Smooth muscle cell (in vitro differentiated cells): ENCODE data around the gene CXXC1. TPM values are rescaled to one million over a fixed set of nuclear protein-coding genes. Genes with fewer than 3 reads are reported as not detected.

ENCODE experiments used
- DNase-seq: peaks from one replicate; lab custom pipeline; 2025; ENCODE audit not compliant: unreplicated experiment; lab: John Stamatoyannopoulos, UW
- H2AFZ ChIP-seq: fragments of 200-600 bp; sonication (generic); 2 replicates; pipeline ENCODE4 v1.6.0; 2016; ENCODE audit warnings: antibody characterized with exemption, low read depth, mild to moderate bottlenecking
- H3F3A ChIP-seq: fragments of 200-600 bp; sonication (generic); 2 replicates; pipeline ENCODE4 v1.6.0; 2017; ENCODE audit warnings: antibody characterized with exemption, low read depth
- H3K27ac ChIP-seq: fragments of 200-600 bp; sonication (generic); 2 replicates; pipeline ENCODE4 v1.5.1; 2016; ENCODE audit warnings: low read depth, mild to moderate bottlenecking
- H3K27me3 ChIP-seq: fragments of 200-600 bp; sonication (generic); 2 replicates; pipeline ENCODE4 v1.6.1; 2016; ENCODE audit warnings: low read depth, mild to moderate bottlenecking
- H3K36me3 ChIP-seq: fragments of 200-600 bp; sonication (generic); 2 replicates; pipeline ENCODE4 v1.5.1; 2016; ENCODE audit warnings: low read depth
- H3K4me1 ChIP-seq: fragments of 200-600 bp; sonication (generic); 2 replicates; pipeline ENCODE4 v1.5.1; 2016; ENCODE audit warnings: low read depth
- H3K4me2 ChIP-seq: fragments of 200-600 bp; sonication (generic); 2 replicates; pipeline ENCODE4 v1.6.0; 2016; ENCODE audit warnings: mild to moderate bottlenecking
- H3K4me3 ChIP-seq: fragments of 200-600 bp; sonication (generic); 2 replicates; pipeline ENCODE4 v1.5.1; 2016; ENCODE audit warnings: mild to moderate bottlenecking
- H3K79me2 ChIP-seq: fragments of 200-600 bp; sonication (generic); 2 replicates; pipeline ENCODE4 v1.6.0; 2016; ENCODE audit warnings: low read depth, mild to moderate bottlenecking
- H3K9ac ChIP-seq: fragments of 200-600 bp; sonication (generic); 2 replicates; pipeline ENCODE4 v1.6.0; 2016; ENCODE audit warnings: low read depth
- H3K9me3 ChIP-seq: fragments of 200-600 bp; sonication (generic); replicated peaks from 2 replicates; pipeline ENCODE4 v1.5.1; 2016; ENCODE audit warnings: low read depth
- H4K20me1 ChIP-seq: fragments of 200-600 bp; sonication (generic); 2 replicates; pipeline ENCODE4 v1.6.0; 2016; ENCODE audit warnings: low read depth
- WGBS: methylation state at CpG from one replicate; pipeline ENCODE4 v1.1.7; 2016; ENCODE audit warnings: low lambda C conversion rate; 5-methylcytosine and 5-hydroxymethylcytosine counted together
- polyA plus RNA-seq: library from polyadenylated mRNA; unstranded; fragments of >200 nt; fragmentation: Nextera tagmentation; extraction: Ambion mirVana; gene quantifications from 2 replicates; pipeline ENCODE4 v1.2.1, GENCODE V29; 2016
- total RNA-seq: library from RNA; depleted of rRNA; stranded (reverse); fragments of >200 nt; gene quantifications from 2 replicates; pipeline ENCODE4 v1.2.3, GENCODE V29; 2014
- TF ChIP-seq, protein P1 (sequence below): fragments of 200-600 bp; sonication (generic); IDR thresholded peaks from 2 replicates; pipeline ENCODE4 v1.5.1; 2017; ENCODE audit warnings: borderline replicate concordance, mild to moderate bottlenecking, antibody characterized with exemption; ENCODE audit not compliant: insufficient read depth, poor library complexity, severe bottlenecking

Gene CXXC1
- total and polyA plus RNA-seq, 2 experiments from 2014 or later: 15.4 to 39.6 TPM

DNA sequence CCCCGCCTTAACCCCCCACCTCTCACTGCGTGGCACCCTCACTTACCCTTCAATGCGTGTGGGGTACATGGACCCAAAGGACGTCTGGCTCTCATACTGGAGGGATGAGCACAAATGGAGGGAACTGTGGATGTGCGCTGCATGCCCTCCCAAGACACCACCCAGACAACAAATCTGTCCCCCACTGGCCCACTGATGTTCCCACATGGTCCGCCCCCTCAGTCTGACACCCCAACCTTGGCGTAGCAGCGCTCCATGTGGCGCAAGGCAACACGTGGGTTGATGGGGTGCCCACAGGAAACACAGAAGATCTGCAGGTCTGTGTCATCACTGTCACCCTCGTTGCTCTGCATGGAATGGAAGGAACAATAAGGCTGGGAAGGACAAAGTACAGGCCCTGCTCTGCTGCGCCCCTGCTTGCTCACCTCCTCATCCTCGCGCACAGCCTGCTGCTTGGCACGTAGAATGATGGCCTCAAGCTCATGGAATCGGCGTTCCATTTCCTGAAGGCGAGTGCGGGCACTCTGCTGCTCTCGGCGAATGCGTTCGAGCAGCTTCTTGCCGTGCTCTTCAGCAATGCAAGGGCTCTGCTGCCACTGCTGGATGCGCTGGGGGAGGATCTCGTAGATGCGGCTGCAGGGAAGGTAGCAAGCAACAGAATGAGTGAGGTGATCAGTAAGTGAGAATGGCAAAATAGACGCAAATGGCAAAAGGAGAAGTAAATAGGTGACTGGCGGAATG lies 3.9 kb downstream of the CXXC1 start:
- H3F3A ChIP-seq: no peaks in the 10 kb centered on the region
- no peak overlapping the region for H3K4me3 ChIP-seq
- no peak overlapping the region for H3K27ac ChIP-seq
- 96% methylated on average over 29 of the region's 29 CpGs for WGBS
- H3K9ac ChIP-seq: no peak overlapping the region
- DNase-seq: no peak
- no peaks in the 10 kb centered on the region for H4K20me1 ChIP-seq
- no peak overlapping the region for H2AFZ ChIP-seq
- H3K36me3 ChIP-seq: no peaks in the 10 kb centered on the region
- H3K4me2 ChIP-seq: no peak overlapping the region
- peaks cover 31% of the 10 kb centered on the region for H3K79me2 ChIP-seq
- H3K9me3 ChIP-seq: no peaks in the 10 kb centered on the region
- TF ChIP-seq, protein P1, sequence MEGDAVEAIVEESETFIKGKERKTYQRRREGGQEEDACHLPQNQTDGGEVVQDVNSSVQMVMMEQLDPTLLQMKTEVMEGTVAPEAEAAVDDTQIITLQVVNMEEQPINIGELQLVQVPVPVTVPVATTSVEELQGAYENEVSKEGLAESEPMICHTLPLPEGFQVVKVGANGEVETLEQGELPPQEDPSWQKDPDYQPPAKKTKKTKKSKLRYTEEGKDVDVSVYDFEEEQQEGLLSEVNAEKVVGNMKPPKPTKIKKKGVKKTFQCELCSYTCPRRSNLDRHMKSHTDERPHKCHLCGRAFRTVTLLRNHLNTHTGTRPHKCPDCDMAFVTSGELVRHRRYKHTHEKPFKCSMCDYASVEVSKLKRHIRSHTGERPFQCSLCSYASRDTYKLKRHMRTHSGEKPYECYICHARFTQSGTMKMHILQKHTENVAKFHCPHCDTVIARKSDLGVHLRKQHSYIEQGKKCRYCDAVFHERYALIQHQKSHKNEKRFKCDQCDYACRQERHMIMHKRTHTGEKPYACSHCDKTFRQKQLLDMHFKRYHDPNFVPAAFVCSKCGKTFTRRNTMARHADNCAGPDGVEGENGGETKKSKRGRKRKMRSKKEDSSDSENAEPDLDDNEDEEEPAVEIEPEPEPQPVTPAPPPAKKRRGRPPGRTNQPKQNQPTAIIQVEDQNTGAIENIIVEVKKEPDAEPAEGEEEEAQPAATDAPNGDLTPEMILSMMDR: no peak
- peaks cover 18% of the 10 kb centered on the region for H3K4me1 ChIP-seq
- H3K27me3 ChIP-seq: no peaks in the 10 kb centered on the region

DNA sequence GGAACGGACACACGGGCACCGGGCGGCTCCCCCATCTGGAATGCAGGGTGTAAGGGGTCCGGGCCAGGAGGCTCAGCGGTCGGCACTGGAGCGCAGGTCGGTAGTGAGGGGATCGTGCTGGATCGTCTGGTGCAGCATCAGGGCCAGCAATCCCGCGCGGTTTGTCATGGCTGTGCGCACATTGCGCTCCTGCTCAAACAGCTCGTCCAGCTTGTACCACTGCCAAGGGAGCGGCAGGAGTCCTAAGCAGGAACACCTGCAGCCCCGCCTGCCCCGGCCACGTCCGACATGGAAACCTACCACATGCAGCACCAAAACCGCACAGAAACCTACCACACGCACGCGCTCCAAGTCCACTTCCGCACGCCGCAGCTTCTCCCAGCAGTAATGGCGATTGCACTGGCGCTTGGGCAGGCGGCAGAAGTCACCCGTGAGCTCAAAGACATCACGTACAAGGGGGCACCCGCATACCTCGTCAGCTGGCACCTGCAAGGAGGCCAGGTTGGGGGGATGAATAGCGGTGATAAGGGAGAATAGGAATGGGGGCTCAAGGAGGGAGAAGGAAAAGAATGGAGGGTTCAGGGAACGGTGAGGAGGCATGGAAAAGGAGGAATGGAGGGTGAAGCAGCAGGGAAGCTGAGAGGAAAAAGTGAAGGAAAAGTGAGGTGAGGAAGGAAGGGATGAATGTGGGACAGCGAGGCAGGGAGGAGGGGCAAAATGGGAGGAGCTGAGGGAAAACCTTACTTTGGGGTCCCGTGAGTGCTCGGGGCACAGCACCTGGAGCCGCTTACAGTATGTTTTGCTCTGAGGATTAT lies 4.8 kb downstream of the CXXC1 start:
- Histone ChIP-seq H3K9me3 (no peaks in the 10 kb centered on the region), H3K36me3 (no peaks in the 10 kb centered on the region), H3K79me2 (peaks cover 40% of the 10 kb centered on the region), H3K27ac (no peak overlapping the region), H3K4me3 (no peak overlapping the region), H2AFZ (no peak overlapping the region), H3K9ac (no peak overlapping the region), H3K4me1 (peaks cover 15% of the 10 kb centered on the region), H3K27me3 (no peaks in the 10 kb centered on the region), H3F3A (no peaks in the 10 kb centered on the region), H4K20me1 (no peaks in the 10 kb centered on the region), H3K4me2 (no peak overlapping the region)
- DNase-seq: no peak
- 97% methylated on average over 42 of the region's 42 CpGs for WGBS
- TF ChIP-seq, protein P1: no peak

- Histone ChIP-seq H3K27ac (peak overlapping the region; percentile 82), H3F3A (no peaks in the 10 kb centered on the region), H3K79me2 (peaks cover 38% of the 10 kb centered on the region), H4K20me1 (peaks cover 2% of the 10 kb centered on the region), H3K4me1 (peaks cover 15% of the 10 kb centered on the region), H3K4me2 (peak overlapping the region; percentile 94), H3K4me3 (peak overlapping the region; percentile 88), H3K27me3 (no peaks in the 10 kb centered on the region), H2AFZ (peak overlapping the region; percentile 88), H3K36me3 (no peaks in the 10 kb centered on the region), H3K9ac (peak overlapping the region; percentile 93), H3K9me3 (no peaks in the 10 kb centered on the region)
- TF ChIP-seq, protein P1: no peak
- 57% methylated on average over 25 of the region's 35 CpGs for WGBS
- no peak for DNase-seq
Observed at GRCh38 chr18:50281972-50282520, 5.4 kb downstream of the CXXC1 start.
